Cerebellar cortex (tissue), 1 donor: ENCODE data around the gene ZNF488.

ENCODE experiments used
- DNase-seq: peaks from one replicate; pipeline ENCODE4 v3.0.0-alpha.2; 2015; ENCODE audit warnings: low spot score

The ZNF488 gene

GRCh38 chr10:47330366-47330765 is 53.7 kb downstream of the ZNF488 start:
- DNase-seq, result no peak

GRCh38 chr10:47329855-47330254 is 54.2 kb downstream of the ZNF488 start:
- DNase-seq, result no peak

- no peak for DNase-seq
Observed at GRCh38 chr10:47326927-47327330, 57.2 kb downstream of the ZNF488 start.

GRCh38 chr10:47326306-47326926 is 57.7 kb downstream of the ZNF488 start:
- DNase-seq, result no peak

GRCh38 chr10:47325303-47326291 is 58.5 kb downstream of the ZNF488 start:
- DNase-seq, result no peak

GRCh38 chr10:47323636-47324296 is 60.3 kb downstream of the ZNF488 start:
- DNase-seq, result no peak

GRCh38 chr10:47323087-47323486 is 61.0 kb downstream of the ZNF488 start:
- DNase-seq, result no peak

GRCh38 chr10:47322300-47323061 is 61.6 kb downstream of the ZNF488 start, which contains the start of gene GDF2:
Gene GDF2, plus strand, starts transcription at chr10:47322454. Its CDS starts 215 bp downstream, at chr10:47322669.
- DNase-seq, result no peak

- DNase-seq, result no peak
Observed at GRCh38 chr10:47321521-47322195, 62.4 kb downstream of the ZNF488 start.

GRCh38 chr10:47320812-47321211 is 63.3 kb downstream of the ZNF488 start:
- no peak for DNase-seq

- no peak for DNase-seq
Observed at GRCh38 chr10:47319784-47320183, 64.3 kb downstream of the ZNF488 start.

GRCh38 chr10:47318706-47319105 is 65.4 kb downstream of the ZNF488 start:
- no peak for DNase-seq

GRCh38 chr10:47317251-47317650 is 66.8 kb downstream of the ZNF488 start:
- DNase-seq, result no peak

GRCh38 chr10:47316131-47316530 is 68.0 kb downstream of the ZNF488 start:
- no peak for DNase-seq
